HEK293 (cell line): ENCODE data around the gene CA11.

Experiments
- CTCF ChIA-PET: fragments of 350-600 bp; formaldehyde crosslinking; extraction: SDS; loops from one replicate; lab custom pipeline; 2021; ENCODE audit warnings: antibody characterized with exemption; lab: Yijun Ruan, JAX
- POLR2A ChIA-PET: fragments of 300-600 bp; formaldehyde crosslinking; extraction: SDS; loops from one replicate; lab custom pipeline; 2020; ENCODE audit warnings: antibody characterized with exemption, inconsistent platforms; lab: Yijun Ruan, JAX
- H3K27ac ChIP-seq: fragments of 200-500 bp; sonication (Bioruptor generic); 2 replicates; pipeline ENCODE4 v1.5.1; 2014; ENCODE audit warnings: low read depth, low read length, control low read depth, inconsistent platforms; ENCODE audit errors: extremely low read depth
- H3K36me3 ChIP-seq, 2 experiments: fragments of 200-500 bp in 1 of 2; sonication (Bioruptor generic) in 1 of 2; 1 replicate in 1 of 2; 2 replicates in 1 of 2; pipeline ENCODE4 v1.5.1; 2014 to 2017; ENCODE audit warnings: inconsistent platforms in 2 of 2, low read length in 2 of 2; ENCODE audit not compliant: control insufficient read depth in 2 of 2, insufficient read depth in 1 of 2
- H3K4me1 ChIP-seq: fragments of 200-500 bp; sonication (Bioruptor generic); 2 replicates; pipeline ENCODE4 v1.5.1; 2014; ENCODE audit warnings: mild to moderate bottlenecking, low read length, inconsistent platforms; ENCODE audit not compliant: control insufficient read depth, insufficient read depth
- H3K4me3 ChIP-seq: 2 replicates; pipeline ENCODE4 v1.5.1; 2011; ENCODE audit warnings: low read depth, mild to moderate bottlenecking, control low read depth, low read length, moderate library complexity
- H3K9me3 ChIP-seq: fragments of 200-500 bp; sonication (Bioruptor generic); 2 replicates; pipeline ENCODE4 v1.5.1; 2014; ENCODE audit warnings: low read depth, low read length, inconsistent platforms; ENCODE audit not compliant: control insufficient read depth, insufficient read depth
- GLIS1 ChIP-seq: fragments of 450-650 bp; formaldehyde crosslinking; IDR thresholded peaks from 2 replicates; pipeline ENCODE4 v1.5.1; 2016; ENCODE audit warnings: missing biosample characterization, missing genetic modification characterization
- HOXA7 ChIP-seq: sonication (generic); formaldehyde crosslinking; IDR thresholded peaks from 2 replicates; pipeline ENCODE4 v1.8.1; 2022; ENCODE audit warnings: missing genetic modification reagents, borderline replicate concordance
- MEIS1 ChIP-seq: sonication (generic); formaldehyde crosslinking; IDR thresholded peaks from 2 replicates; pipeline ENCODE4 v1.8.1; 2022; ENCODE audit warnings: missing genetic modification reagents, mild to moderate bottlenecking, borderline replicate concordance
- MYNN ChIP-seq: fragments of 450-650 bp; formaldehyde crosslinking; IDR thresholded peaks from 2 replicates; pipeline ENCODE4 v1.5.1; 2016; ENCODE audit warnings: missing biosample characterization, missing genetic modification characterization, borderline replicate concordance
- PBX3 ChIP-seq: sonication (generic); formaldehyde crosslinking; IDR thresholded peaks from 2 replicates; pipeline ENCODE4 v1.8.1; 2022; ENCODE audit warnings: mild to moderate bottlenecking, moderate library complexity, missing genetic modification reagents
- PRDM1 ChIP-seq: fragments of 450-650 bp; formaldehyde crosslinking; IDR thresholded peaks from 2 replicates; pipeline ENCODE4; 2016; ENCODE audit warnings: missing biosample characterization, missing genetic modification characterization
- SCRT1 ChIP-seq: fragments of 450-650 bp; formaldehyde crosslinking; IDR thresholded peaks from 2 replicates; pipeline ENCODE4 v1.5.1; 2016; ENCODE audit warnings: missing biosample characterization, missing genetic modification characterization, borderline replicate concordance
- SETDB1 ChIP-seq: IDR thresholded peaks from one replicate; pipeline ENCODE4 v1.6.1; 2017; ENCODE audit warnings: mild to moderate bottlenecking, low read length, moderate library complexity, mixed read lengths; ENCODE audit not compliant: insufficient read length
- YY2 ChIP-seq: fragments of 450-650 bp; formaldehyde crosslinking; IDR thresholded peaks from 2 replicates; pipeline ENCODE4 v1.5.1; 2016; ENCODE audit warnings: missing biosample characterization, missing genetic modification characterization
- ZBTB17 ChIP-seq: fragments of 450-650 bp; formaldehyde crosslinking; IDR thresholded peaks from 2 replicates; pipeline ENCODE4 v1.5.1; 2016; ENCODE audit warnings: missing biosample characterization, missing genetic modification characterization
- ZBTB20 ChIP-seq: fragments of 450-650 bp; formaldehyde crosslinking; IDR thresholded peaks from 2 replicates; pipeline ENCODE4 v1.5.1; 2016; ENCODE audit warnings: missing biosample characterization, missing genetic modification characterization
- ZNF132 ChIP-seq: fragments of 450-650 bp; formaldehyde crosslinking; IDR thresholded peaks from 2 replicates; pipeline ENCODE4 v1.5.1; 2017; ENCODE audit warnings: missing biosample characterization, missing genetic modification characterization, borderline replicate concordance
- ZNF146 ChIP-seq: fragments of 450-650 bp; formaldehyde crosslinking; IDR thresholded peaks from 2 replicates; pipeline ENCODE4 v1.5.1; 2016; ENCODE audit warnings: missing biosample characterization, missing genetic modification characterization
- ZNF184 ChIP-seq: fragments of 450-650 bp; IDR thresholded peaks from 2 replicates; pipeline ENCODE4 v1.5.1; 2018; ENCODE audit warnings: missing biosample characterization, mild to moderate bottlenecking, missing genetic modification characterization
- ZNF280D ChIP-seq: fragments of 450-650 bp; formaldehyde crosslinking; IDR thresholded peaks from 2 replicates; pipeline ENCODE4 v1.5.1; 2016; ENCODE audit warnings: missing biosample characterization, missing genetic modification characterization
- ZNF324 ChIP-seq: fragments of 450-650 bp; formaldehyde crosslinking; IDR thresholded peaks from 2 replicates; pipeline ENCODE4 v1.5.1; 2016; ENCODE audit warnings: missing biosample characterization, missing genetic modification characterization
- ZNF341 ChIP-seq: fragments of 450-650 bp; formaldehyde crosslinking; IDR thresholded peaks from 2 replicates; pipeline ENCODE4; 2016; ENCODE audit warnings: low read depth, missing biosample characterization, missing genetic modification characterization
- ZNF354C ChIP-seq: fragments of 450-650 bp; formaldehyde crosslinking; IDR thresholded peaks from 2 replicates; pipeline ENCODE4 v1.5.1; 2016; ENCODE audit warnings: missing biosample characterization, missing genetic modification characterization, low read depth, borderline replicate concordance
- ZNF398 ChIP-seq: fragments of 450-650 bp; formaldehyde crosslinking; IDR thresholded peaks from 2 replicates; pipeline ENCODE4 v1.5.1; 2017; ENCODE audit warnings: missing biosample characterization, missing genetic modification characterization
- ZNF510 ChIP-seq: fragments of 450-650 bp; formaldehyde crosslinking; IDR thresholded peaks from 2 replicates; pipeline ENCODE4 v1.5.1; 2018; ENCODE audit warnings: mild to moderate bottlenecking, missing genetic modification characterization, missing biosample characterization; ENCODE audit not compliant: insufficient replicate concordance
- ZNF596 ChIP-seq: fragments of 450-650 bp; IDR thresholded peaks from 2 replicates; pipeline ENCODE4 v1.5.0; 2018; ENCODE audit warnings: missing biosample characterization, mild to moderate bottlenecking, missing genetic modification characterization, moderate library complexity
- ZNF701 ChIP-seq: fragments of 450-650 bp; formaldehyde crosslinking; IDR thresholded peaks from 2 replicates; pipeline ENCODE4 v1.5.1; 2016; ENCODE audit warnings: missing biosample characterization, missing genetic modification characterization
- ZNF76 ChIP-seq: fragments of 450-650 bp; formaldehyde crosslinking; IDR thresholded peaks from 2 replicates; pipeline ENCODE4; 2016; ENCODE audit warnings: low read depth, missing biosample characterization, missing genetic modification characterization, borderline replicate concordance

Gene CA11

GRCh38 chr19:48627201-48627864 lies 18.7 kb downstream of the CA11 start:
- Histone ChIP-seq H3K4me3 (no peak overlapping the region), H3K27ac (no peak overlapping the region), H3K36me3 (peaks cover 7 to 45% of the 10 kb centered on the region in 2 experiments; a peak in 2 of 3 replicates), H3K9me3 (no peaks in the 10 kb centered on the region), H3K4me1 (peaks cover 10% of the 10 kb centered on the region)
- POLR2A ChIA-PET = interaction anchor here (0.7 to 8.1 kb wide), 4 partner anchors 8 to 18 kb away, joined by 3 to 97 read pairs (median 4); partner anchors contain the start of genes CA11, FAM83E, RPL18 and SPHK2
- TF ChIP-seq MEIS1 (CRISPR knock-in tag) = no peak
- no peak for TF ChIP-seq ZNF398 (tag by site-specific recombination)
- TF ChIP-seq ZNF132 = no peak
- TF ChIP-seq ZNF596 (tag by site-specific recombination) = no peak
- TF ChIP-seq GLIS1 (tag by site-specific recombination) = peak; percentile 82
- no peak for TF ChIP-seq ZNF146 (tag by site-specific recombination)
- no peak for TF ChIP-seq ZNF280D (tag by site-specific recombination)
- TF ChIP-seq ZNF76 (tag by site-specific recombination) = no peak
- no peak for TF ChIP-seq ZNF701 (tag by site-specific recombination)
- CTCF ChIA-PET = interaction anchor here (0.8 to 1.4 kb wide), 3 partner anchors 9 to 366 kb away, joined by 3 read pairs; partner anchors contain the start of genes GYS1, RPL18, RUVBL2 and SPHK2

GRCh38 chr19:48625891-48626327 lies 20.1 kb downstream of the CA11 start:
- CTCF ChIA-PET = no interaction called here
- H3K4me3 ChIP-seq = no peak overlapping the region
- peaks cover 10% of the 10 kb centered on the region for H3K4me1 ChIP-seq
- no peak for TF ChIP-seq GLIS1 (tag by site-specific recombination)
- no peak for TF ChIP-seq PBX3 (CRISPR knock-in tag)
- no peak for TF ChIP-seq ZNF354C
- TF ChIP-seq ZNF341 (tag by site-specific recombination) = no peak
- TF ChIP-seq ZNF324 (tag by site-specific recombination) = no peak
- TF ChIP-seq ZNF510 (tag by site-specific recombination) = no peak
- TF ChIP-seq SCRT1 (tag by site-specific recombination) = no peak
- no peak for TF ChIP-seq HOXA7 (CRISPR knock-in tag)
- TF ChIP-seq ZBTB20 (tag by site-specific recombination) = no peak
- no peak for TF ChIP-seq MYNN (tag by site-specific recombination)
- TF ChIP-seq SETDB1 = no peak
- TF ChIP-seq ZNF184 (tag by site-specific recombination) = no peak
- no peak for TF ChIP-seq PRDM1 (tag by site-specific recombination)
- no peak for TF ChIP-seq YY2 (tag by site-specific recombination)
- TF ChIP-seq ZNF596 (tag by site-specific recombination) = no peak
- no peak for TF ChIP-seq ZBTB17 (tag by site-specific recombination)
- POLR2A ChIA-PET = interaction anchor here (0.5 kb wide), 1 partner anchor 1584 kb away, joined by 4 read pairs; no protein-coding TSS in a partner anchor
- H3K36me3 ChIP-seq = peaks cover 0 to 36% of the 10 kb centered on the region in 2 experiments; a peak in 1 of 3 replicates
- peak overlapping the region; percentile 20; the same call in 1 of the 2 replicates for H3K27ac ChIP-seq
- H3K9me3 ChIP-seq = no peaks in the 10 kb centered on the region
